LNCAP (cell line): Measurements from ENCODE around the gene KRTAP10-3.
"Not testable (repeated sequence)": the region's sequence is repeated elsewhere in the genome, so short reads cannot be mapped to it uniquely, and the experiment has no call there.

Experiments
- CTCF ChIP-seq: fragments of 450-650 bp; IDR thresholded peaks from 2 replicates; pipeline ENCODE4 v1.5.1; 2017; ENCODE audit warnings: mild to moderate bottlenecking

KRTAP10-3 gene

GRCh38 chr21:44582055-44582454, 23.5 kb upstream of the KRTAP10-3 start:
- TF ChIP-seq CTCF: no peak

DNA sequence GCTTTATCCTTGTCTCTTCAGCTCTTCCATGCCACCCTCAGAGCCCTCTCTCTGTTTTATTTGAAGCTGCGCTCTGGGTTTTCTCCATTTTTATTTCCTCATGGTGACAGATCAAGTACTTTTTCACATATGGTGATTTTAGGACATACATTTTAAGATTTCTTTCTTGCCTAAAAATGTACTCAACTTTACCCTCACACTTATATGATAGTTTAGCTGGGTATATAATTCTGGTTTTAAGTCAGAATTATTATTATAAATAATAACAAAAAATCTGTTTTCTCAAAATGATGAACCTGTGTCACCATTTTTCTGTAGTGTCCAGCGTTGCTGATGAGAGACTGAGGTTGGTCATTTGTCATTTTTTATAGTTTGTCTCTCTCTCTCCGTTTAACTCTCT, 22.6 kb upstream of the KRTAP10-3 start:
- TF ChIP-seq CTCF: no peak

DNA sequence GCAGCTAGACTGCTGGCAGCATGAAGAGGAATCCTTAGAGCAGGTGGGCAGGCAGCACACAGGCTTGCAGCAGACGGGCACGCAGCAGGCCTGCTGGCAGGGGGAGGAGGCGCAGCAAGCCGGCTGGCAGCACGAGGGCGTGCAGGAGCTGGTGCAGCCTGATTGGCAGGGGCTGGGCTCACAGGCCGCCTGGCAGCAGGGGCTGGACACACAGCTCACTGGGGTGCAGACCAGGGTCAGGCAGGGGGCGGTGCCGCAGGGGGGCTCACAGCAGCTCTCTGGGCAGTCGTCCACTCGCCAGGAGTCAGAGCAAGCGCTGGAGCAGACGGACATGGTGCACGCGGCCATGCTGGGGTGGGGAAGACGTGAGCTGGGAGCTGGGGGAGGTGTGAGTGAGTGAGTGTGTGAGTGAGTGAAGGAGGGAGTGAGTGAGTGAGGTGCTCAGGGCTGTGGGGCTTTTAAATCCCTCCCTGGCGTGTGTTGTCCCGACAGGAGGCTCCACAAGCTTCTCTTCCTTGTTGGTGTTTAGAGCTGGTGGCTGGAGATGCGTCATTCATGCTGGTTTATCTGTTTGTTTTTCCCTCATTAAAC, 21.7 kb upstream of the KRTAP10-3 start, which contains the start of gene KRTAP10-5:
KRTAP10-5 (minus strand) TSS at position 374 of the 591 bp plus-strand sequence; CDS start at position 348, 26 bp downstream.
- TF ChIP-seq CTCF: not testable (repeated sequence)

DNA sequence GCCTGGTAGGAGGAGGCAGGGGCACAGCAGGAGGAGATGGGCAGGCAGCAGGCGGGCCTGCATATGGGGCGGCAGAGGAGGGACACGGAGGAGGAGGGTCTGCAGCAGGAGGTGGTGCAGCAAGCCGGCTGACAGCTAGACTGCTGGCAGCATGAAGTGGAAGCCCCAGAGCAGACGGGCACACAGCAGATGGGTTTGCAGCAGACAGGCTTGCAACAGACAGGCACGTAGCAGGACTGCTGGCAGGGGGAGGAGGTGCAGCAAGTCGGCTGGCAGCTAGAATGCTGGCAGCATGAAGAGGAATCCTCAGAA, 21.2 kb upstream of the KRTAP10-3 start:
- no peak for TF ChIP-seq CTCF

- no peak for TF ChIP-seq CTCF
These were observed 20.6 kb upstream of the KRTAP10-3 start for GRCh38 chr21:44579056-44579832.

DNA sequence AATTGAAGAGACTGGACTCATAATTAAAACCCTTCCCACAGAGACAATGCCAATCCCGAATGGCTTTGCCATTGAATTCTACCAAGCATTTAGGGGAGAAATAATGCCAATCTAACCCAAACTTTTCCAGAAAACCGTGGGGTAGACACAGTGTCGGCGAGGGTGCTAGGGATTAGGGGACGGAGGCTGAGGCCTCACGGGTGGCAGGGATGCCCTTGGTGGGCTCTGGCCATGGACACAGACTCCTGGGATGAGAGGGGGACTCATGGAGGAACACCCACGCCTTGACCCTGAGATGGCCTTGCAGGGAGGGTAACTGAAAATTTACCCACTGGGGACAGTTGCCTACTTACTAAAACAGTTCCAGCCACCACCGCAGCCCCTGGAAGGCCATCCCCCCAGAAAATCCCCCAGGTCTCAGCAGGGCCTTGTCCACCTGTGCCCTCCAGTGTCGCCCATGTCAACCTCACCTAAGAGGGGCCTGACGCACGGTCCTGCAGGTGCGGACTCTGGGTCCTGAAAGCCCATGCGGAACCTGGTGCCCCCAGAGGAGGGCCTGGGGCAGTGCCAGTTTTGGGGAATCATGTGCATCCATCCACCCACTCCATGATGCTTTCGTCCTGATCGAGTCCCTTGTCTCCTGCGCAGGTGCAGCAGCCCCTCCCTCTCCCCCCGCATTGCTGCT, 19.9 kb upstream of the KRTAP10-3 start:
- TF ChIP-seq CTCF: no peak

DNA sequence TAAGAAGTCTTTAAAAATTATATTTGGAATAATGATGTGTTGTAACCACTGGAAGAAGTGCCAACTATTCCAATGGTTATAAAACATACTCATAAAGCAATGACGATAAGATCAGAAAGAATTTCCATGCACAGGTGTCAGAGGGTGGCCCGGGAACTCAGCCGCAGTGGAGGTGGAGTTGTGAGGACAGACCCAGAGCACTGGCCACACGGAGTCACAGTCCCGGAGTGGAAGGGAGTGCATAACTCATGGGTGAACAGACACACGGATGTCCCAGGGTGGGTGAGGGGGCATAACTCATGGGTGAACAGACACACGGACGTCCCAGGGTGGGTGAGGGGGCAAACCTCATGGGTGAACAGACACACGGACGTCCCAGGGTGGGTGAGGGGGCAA, 17.4 kb upstream of the KRTAP10-3 start:
- TF ChIP-seq CTCF: no peak
